Measurements from ENCODE around the gene LHFPL2. TPM values are rescaled to one million over a fixed set of nuclear protein-coding genes. Genes with fewer than 3 reads are reported as not detected.

The LHFPL2 gene
- total RNA-seq, 2 experiments from 2014 or later, result not detected

DNA sequence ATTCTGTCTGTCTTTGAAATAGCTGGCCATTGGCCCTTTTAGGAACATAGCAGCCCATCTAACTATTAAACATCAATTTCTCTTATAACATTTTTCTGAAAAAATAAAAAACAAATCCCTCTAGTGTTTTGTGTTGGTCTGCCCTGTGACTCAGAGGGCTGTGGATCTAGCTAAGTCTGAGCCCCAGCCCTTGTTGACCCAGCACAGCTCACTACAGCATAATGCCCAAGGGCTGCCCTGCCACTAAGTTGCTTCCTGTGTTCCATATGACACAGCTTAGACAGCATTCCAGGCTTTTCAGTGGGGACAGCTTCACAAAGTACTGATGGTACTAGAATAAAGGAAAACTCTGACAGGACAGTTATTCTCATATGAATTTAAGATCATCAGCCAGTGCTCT, 152.2 kb downstream of the LHFPL2 start:
- no peak for DNase-seq
- H3K36me3 Mint-ChIP-seq, result no peaks in the 10 kb centered on the region
- CTCF ChIA-PET, result no interaction called here
- no peaks in the 10 kb centered on the region for H3K4me1 Mint-ChIP-seq
- H3K4me3 Mint-ChIP-seq, result no peak overlapping the region
- no peak for ATAC-seq
- H3K9me3 Mint-ChIP-seq (ENCODE audit: low read depth), result no peaks in the 10 kb centered on the region
- H3K27me3 Mint-ChIP-seq, result peaks cover 31% of the 10 kb centered on the region
- no peak overlapping the region for H3K27ac Mint-ChIP-seq

DNA sequence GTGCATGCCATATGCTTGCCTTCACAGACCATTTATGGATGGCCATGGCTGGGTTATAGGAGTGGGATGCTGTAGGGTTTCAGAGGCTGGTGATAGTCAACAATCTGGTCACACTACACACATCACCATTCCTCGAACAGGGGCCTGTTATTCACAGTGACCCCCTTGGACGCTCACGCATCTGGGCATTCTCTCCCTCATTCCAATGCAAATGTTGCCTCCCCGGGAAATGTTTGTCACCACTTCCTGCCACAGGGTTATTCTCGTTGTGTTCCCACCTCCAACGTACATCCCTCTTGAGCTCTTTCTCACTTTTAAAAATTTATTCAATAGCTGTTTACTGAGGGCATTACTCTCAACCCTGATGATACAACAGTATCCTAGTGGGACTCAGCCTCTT, 152.8 kb downstream of the LHFPL2 start:
- CTCF ChIA-PET, result interaction anchor here (1.1 kb wide), 1 partner anchor 28 kb away, joined by 3 read pairs; no protein-coding TSS in a partner anchor
- Mint-ChIP-seq H3K36me3 (no peaks in the 10 kb centered on the region), H3K9me3 (ENCODE audit: low read depth) (no peaks in the 10 kb centered on the region), H3K4me3 (no peak overlapping the region), H3K27me3 (peaks cover 26% of the 10 kb centered on the region), H3K27ac (no peak overlapping the region), H3K4me1 (no peaks in the 10 kb centered on the region)
- no peak for ATAC-seq
- DNase-seq, result no peak

DNA sequence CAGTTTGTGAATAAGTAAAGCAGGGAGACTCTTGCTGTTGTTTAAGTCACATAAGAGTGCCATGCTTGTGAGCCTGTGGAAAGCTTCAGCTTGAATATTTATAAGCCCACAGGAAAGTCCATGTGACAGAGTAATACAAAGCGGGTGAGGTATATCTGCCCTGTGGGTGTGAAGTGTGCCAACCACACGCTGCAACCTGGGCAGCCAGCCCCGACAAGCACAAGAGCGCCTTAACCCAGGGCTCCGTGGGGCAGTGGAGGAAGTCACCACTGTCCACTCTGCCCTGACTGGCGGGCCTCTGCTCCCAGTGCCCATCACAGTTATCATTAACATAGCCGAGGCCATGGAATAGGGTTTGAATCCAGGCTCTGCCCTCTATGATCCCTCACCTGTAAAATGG, 155.9 kb downstream of the LHFPL2 start:
- H3K4me1 Mint-ChIP-seq, result no peaks in the 10 kb centered on the region
- H3K9me3 Mint-ChIP-seq (ENCODE audit: low read depth), result no peaks in the 10 kb centered on the region
- DNase-seq (no peak), ATAC-seq (no peak)
- CTCF ChIA-PET, result no interaction called here
- H3K36me3 Mint-ChIP-seq, result peaks cover 2% of the 10 kb centered on the region
- no peak overlapping the region for H3K27ac Mint-ChIP-seq
- no peak overlapping the region for H3K4me3 Mint-ChIP-seq
- peaks cover 7% of the 10 kb centered on the region for H3K27me3 Mint-ChIP-seq

DNA sequence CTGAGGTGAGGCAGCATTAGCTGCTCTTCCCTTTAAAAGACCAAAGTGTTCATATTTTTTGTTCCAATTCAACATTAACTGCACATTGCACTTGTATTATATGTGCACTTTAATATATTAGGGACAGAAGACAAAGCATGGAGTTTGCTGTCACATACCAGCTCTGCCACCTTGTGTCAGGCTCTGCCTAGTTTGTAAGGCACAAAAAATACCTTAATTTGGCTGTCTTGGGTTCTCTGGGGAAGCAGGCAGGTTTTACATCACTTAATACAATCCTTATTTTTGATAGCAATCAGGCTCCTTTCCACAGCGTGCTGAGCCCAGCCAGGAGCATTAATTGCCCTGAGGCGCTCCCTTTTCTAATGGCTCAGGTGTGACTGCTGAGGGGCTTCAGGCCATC, 156.3 kb downstream of the LHFPL2 start:
- Mint-ChIP-seq H3K9me3 (ENCODE audit: low read depth) (no peaks in the 10 kb centered on the region), H3K4me3 (no peak overlapping the region), H3K4me1 (no peaks in the 10 kb centered on the region), H3K27me3 (peaks cover 5% of the 10 kb centered on the region), H3K27ac (no peak overlapping the region), H3K36me3 (peaks cover 2% of the 10 kb centered on the region)
- ATAC-seq, result no peak
- DNase-seq, result no peak
- CTCF ChIA-PET, result no interaction called here

DNA sequence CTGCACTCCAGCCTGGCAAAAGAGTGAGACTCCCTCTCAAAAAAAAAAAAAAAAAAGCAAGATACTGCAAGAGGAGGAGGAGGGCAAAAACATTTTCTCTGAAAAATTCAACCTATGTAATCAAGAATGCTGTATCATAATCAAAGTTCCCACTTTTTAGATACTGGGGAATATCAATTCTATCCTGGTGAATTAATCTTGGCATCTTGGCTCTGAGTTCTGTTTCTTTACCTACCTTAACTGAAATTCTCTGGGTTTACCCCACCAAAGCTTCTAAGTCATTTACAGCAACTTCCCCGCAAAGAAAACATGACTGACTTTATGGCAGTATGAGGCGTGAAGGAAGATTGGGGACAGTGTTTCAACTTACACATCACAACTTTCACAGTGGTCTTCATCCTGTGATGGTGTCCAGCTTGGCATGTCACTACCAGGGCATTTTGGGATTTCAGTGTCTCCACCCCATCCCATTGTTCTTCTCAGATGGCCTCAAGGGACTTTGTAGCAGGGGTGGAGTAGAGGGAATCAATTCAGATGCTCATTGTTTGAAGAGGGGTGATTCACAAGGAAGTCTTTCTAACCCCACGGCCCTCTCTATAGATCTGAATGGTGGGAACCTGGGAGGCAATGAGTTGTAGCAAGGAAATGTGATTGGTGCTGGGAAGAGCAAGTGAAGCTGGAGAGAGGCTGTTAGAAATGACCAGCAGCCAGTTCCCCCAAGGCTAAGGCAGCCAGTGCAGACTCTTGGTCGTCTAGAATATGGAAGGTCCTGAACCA, 157.7 kb downstream of the LHFPL2 start:
- H3K4me1 Mint-ChIP-seq, result no peaks in the 10 kb centered on the region
- no peaks in the 10 kb centered on the region for H3K27me3 Mint-ChIP-seq
- no peak overlapping the region for H3K4me3 Mint-ChIP-seq
- H3K27ac Mint-ChIP-seq, result no peak overlapping the region
- CTCF ChIA-PET, result no interaction called here
- H3K9me3 Mint-ChIP-seq (ENCODE audit: low read depth), result no peaks in the 10 kb centered on the region
- DNase-seq (no peak), ATAC-seq (no peak)
- H3K36me3 Mint-ChIP-seq, result peaks cover 2% of the 10 kb centered on the region

DNA sequence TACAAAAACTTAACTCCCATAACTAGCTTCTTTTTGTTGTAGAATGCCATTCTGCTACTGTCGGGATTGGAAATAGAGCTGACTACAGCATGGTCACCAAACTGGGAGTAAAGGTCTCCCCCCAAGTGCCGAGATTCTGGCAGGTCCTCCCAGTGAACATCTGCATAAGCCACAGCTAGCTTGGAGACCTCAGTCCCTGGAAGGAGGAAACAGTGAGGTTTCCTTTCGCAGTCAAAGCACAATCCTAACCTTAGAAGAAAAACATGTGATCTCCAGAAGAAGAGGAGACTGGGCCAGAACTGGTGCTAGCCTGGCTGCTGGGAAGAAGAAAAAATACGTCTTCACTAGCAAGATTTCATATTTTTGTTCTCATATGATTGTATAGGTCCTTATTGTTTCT, 160.7 kb downstream of the LHFPL2 start:
- Mint-ChIP-seq H3K4me1 (peaks cover 14% of the 10 kb centered on the region), H3K27ac (no peak overlapping the region)
- CTCF ChIA-PET, result no interaction called here

DNA sequence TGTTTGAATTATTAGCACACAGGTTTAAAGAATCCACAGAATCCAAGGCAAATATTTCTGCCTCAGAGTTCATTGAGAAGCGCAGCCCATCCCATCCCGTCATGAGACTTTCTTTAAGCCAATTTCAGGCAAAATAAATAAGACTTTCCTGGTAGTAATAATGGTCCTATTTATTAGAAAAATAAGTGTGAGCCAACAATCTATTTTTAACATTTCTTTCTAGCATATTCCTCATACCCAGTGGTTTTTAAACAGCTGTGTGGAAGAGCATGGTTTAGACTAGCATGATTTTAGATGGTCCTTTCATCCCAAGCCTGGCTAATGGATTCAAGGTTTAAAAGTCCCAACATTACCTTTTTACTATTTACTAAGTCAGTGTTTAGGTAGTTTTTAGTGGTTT, 162.4 kb downstream of the LHFPL2 start:
- Mint-ChIP-seq H3K4me3 (no peak overlapping the region), H3K27ac (no peak overlapping the region), H3K9me3 (ENCODE audit: low read depth) (no peaks in the 10 kb centered on the region), H3K27me3 (no peaks in the 10 kb centered on the region), H3K36me3 (peaks cover 4% of the 10 kb centered on the region), H3K4me1 (peaks cover 14% of the 10 kb centered on the region)
- no peak for DNase-seq
- ATAC-seq, result no peak
- CTCF ChIA-PET, result no interaction called here

More for the DNA sequence above, 160.7 kb downstream of the LHFPL2 start:
- H3K9me3 Mint-ChIP-seq (ENCODE audit: low read depth), result no peaks in the 10 kb centered on the region
- ATAC-seq, result no peak
- H3K36me3 Mint-ChIP-seq, result peaks cover 4% of the 10 kb centered on the region
- H3K4me3 Mint-ChIP-seq, result no peak overlapping the region
- H3K27me3 Mint-ChIP-seq, result no peaks in the 10 kb centered on the region
- DNase-seq, result no peak

DNA sequence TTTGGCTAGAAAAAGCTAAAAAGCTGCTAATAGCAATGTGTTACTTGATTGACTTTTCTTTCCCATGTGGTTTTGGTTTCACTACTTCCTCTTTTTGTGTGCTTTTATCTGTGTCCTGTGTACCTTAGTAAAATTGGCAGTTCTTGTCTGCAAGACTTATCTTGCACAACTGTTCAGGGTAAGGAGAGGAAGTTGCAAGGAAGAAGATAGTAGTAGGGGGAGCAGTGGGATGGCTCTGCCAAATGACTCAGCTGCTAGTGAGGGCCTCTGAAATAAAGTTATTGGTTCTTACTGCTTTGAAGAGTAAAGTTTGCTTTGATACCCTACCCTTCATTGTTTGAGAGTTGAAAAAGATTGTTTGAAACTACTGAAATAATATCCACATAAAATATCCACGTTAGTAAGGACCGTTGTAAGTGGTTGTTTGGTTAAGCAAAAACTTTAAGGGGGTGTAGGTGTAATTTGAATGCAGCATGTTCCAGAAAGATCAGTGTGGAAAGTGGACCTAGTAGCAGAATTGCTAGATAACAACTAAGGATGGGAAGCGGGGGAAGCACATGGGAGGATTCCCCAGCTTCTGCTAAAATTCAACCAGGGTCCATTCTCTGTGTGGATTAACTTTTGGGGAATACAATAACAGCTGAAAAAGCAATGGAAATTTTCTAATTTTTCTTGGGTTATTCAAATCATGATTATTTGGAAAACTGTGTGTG, 164.6 kb downstream of the LHFPL2 start:
- DNase-seq (no peak), ATAC-seq (no peak)
- no peaks in the 10 kb centered on the region for H3K9me3 Mint-ChIP-seq (ENCODE audit: low read depth)
- peaks cover 14% of the 10 kb centered on the region for H3K4me1 Mint-ChIP-seq
- CTCF ChIA-PET, result no interaction called here
- H3K4me3 Mint-ChIP-seq, result no peak overlapping the region
- H3K27ac Mint-ChIP-seq, result no peak overlapping the region
- H3K27me3 Mint-ChIP-seq, result no peaks in the 10 kb centered on the region
- peaks cover 4% of the 10 kb centered on the region for H3K36me3 Mint-ChIP-seq

DNA sequence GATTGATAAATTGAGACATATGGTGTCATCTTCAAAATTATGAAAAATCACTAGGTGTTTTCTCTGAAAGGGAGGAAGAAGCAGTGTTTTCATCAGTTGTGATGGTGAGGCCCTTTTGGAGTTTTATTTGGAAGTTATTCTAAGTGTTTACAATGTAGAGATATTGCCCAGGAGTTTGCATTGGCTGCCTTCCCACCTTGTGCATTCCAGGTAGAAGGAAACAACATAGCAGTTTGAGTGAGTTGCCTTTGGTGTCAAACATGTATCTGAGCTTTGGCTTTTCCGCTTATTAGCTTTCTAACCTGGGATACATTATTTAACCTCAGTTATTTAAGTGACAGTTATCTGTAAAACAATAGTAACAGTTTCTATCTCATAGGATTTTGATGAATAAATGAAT, 165.6 kb downstream of the LHFPL2 start:
- no peak for DNase-seq
- H3K36me3 Mint-ChIP-seq, result peaks cover 2% of the 10 kb centered on the region
- no peak overlapping the region for H3K27ac Mint-ChIP-seq
- no peak for ATAC-seq
- H3K4me3 Mint-ChIP-seq, result no peak overlapping the region
- H3K9me3 Mint-ChIP-seq (ENCODE audit: low read depth), result no peaks in the 10 kb centered on the region
- no peaks in the 10 kb centered on the region for H3K27me3 Mint-ChIP-seq
- H3K4me1 Mint-ChIP-seq, result peaks cover 14% of the 10 kb centered on the region
- CTCF ChIA-PET, result no interaction called here

DNA sequence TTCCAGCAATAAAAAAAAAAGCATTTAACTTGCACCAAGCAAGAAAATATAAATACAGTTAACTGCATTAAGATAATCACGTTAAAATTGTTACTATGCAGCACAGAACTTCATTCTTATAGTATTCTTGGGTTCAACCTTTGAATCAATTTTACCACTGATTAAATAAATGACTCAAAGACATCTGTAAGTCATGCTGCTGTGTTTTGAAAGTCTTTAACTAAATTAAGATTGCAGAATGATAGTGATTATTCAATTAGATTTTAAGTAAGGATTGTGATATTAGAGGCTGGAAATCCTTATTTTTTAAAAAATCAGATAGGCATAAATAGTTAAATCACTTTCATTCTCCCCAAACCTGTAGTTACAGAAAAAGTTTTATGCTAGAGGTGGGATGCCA, 171.8 kb downstream of the LHFPL2 start:
- Mint-ChIP-seq H3K9me3 (ENCODE audit: low read depth) (no peaks in the 10 kb centered on the region), H3K4me3 (no peak overlapping the region), H3K4me1 (no peaks in the 10 kb centered on the region), H3K27me3 (no peaks in the 10 kb centered on the region), H3K27ac (no peak overlapping the region), H3K36me3 (no peaks in the 10 kb centered on the region)
- no peak for ATAC-seq
- DNase-seq, result no peak
- CTCF ChIA-PET, result interaction anchor here (1.4 kb wide), 1 partner anchor 9 kb away, joined by 3 read pairs; no protein-coding TSS in a partner anchor

DNA sequence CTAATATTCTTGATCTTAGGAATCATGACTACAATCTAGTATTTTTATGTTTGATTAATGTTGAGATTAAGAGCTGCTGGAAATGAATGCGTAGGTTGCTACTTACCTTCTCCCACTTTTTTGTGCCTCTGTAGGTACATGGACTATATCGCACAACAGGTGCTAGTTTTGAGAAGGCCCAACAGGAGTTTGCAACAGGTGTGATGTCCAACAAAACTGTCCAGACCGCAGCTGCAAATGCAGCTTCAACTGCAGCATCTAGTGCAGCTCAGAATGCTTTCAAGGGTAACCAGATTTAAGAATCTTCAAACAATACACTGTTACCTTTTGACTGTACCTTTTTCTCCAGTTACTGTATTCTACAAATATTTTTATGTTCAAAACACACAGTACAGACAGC, 173.2 kb downstream of the LHFPL2 start:
- no peaks in the 10 kb centered on the region for H3K4me1 Mint-ChIP-seq
- no peak overlapping the region for H3K27ac Mint-ChIP-seq
- H3K4me3 Mint-ChIP-seq, result no peak overlapping the region
- no peaks in the 10 kb centered on the region for H3K27me3 Mint-ChIP-seq
- no peaks in the 10 kb centered on the region for H3K9me3 Mint-ChIP-seq (ENCODE audit: low read depth)
- H3K36me3 Mint-ChIP-seq, result no peaks in the 10 kb centered on the region
- ATAC-seq (no peak), DNase-seq (no peak)
- CTCF ChIA-PET, result interaction anchor here (1.2 kb wide), 1 partner anchor 115 kb away, joined by 3 read pairs; the partner anchor contains the start of gene SCAMP1

DNA sequence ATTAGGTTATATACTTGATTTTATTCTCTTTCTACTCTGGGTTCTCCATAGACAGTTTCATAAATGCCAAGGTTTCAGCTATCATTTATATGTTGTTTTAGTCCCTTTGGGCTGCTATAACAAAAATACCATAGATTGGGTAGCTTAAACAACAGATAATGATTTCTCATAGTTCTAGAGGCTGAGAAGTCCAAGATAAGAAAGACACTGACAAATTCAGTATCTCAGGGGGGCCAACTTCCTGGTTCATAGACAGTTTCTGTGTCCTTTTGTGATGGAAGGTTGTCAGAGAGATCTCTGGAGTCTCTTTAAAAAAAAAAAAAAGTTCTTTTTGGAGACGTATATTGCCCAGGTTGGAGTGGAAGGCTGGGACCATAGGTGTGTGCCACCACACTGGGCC, 174.8 kb downstream of the LHFPL2 start:
- CTCF ChIA-PET, result interaction anchor here (0.7 kb wide), 1 partner anchor 9 kb away, joined by 3 read pairs; no protein-coding TSS in a partner anchor
- no peaks in the 10 kb centered on the region for H3K4me1 Mint-ChIP-seq
- DNase-seq, result no peak

DNA sequence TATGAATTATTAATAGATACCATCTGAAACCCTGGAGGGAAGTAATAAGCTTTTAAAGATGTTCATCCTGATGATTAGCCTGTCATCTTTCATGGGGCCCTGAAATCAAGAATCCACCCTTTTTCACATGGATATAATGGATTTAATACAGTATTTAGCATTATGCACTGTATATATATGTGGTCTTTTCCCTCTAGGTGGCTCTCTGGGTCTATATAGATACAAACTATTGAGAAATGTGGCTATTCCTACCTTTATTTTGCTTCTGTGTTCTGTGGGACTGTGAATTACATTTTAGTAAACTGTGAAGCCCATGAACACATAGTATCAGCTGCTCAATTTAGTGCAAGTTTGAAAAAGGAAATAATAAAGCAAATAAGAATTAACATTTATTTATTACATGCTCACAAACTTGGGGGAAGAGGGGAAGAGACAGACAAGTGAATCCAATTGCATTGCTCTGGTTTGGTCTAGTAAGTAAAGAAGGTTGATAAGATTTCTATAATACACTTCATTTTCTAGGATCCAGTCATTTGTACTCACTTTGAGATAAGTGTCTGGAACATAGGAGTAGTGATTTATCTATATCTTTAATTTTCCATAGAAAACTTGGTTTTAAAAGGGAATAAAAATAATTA, 176.0 kb downstream of the LHFPL2 start:
- Mint-ChIP-seq H3K4me3 (no peak overlapping the region), H3K9me3 (ENCODE audit: low read depth) (no peaks in the 10 kb centered on the region), H3K27me3 (no peaks in the 10 kb centered on the region), H3K4me1 (no peaks in the 10 kb centered on the region), H3K36me3 (no peaks in the 10 kb centered on the region), H3K27ac (no peak overlapping the region)
- CTCF ChIA-PET, result no interaction called here
- DNase-seq, result no peak
- no peak for ATAC-seq

More for the DNA sequence above, 174.8 kb downstream of the LHFPL2 start:
- no peaks in the 10 kb centered on the region for H3K9me3 Mint-ChIP-seq (ENCODE audit: low read depth)
- no peaks in the 10 kb centered on the region for H3K36me3 Mint-ChIP-seq
- H3K4me3 Mint-ChIP-seq, result no peak overlapping the region
- no peaks in the 10 kb centered on the region for H3K27me3 Mint-ChIP-seq
- no peak for ATAC-seq
- H3K27ac Mint-ChIP-seq, result no peak overlapping the region

DNA sequence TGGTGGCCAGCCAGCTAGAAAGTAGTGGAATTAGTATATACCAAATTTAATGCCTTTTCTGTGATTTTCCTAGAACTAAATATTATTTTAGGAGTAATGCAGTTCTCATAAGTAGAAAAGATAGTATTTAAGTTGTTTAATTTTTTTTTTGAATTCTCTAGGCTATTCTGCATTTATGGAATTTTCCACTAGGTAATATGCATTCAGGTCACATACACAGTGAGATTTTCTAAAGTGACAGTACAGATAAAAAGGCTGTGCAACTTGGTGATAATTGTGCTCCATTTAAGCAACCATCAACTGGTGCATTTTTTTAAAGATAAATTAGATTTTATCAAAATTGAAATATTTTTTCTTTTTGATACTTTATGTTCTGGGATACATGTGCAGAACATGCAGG, 176.7 kb downstream of the LHFPL2 start:
- Mint-ChIP-seq H3K36me3 (no peaks in the 10 kb centered on the region), H3K4me3 (no peak overlapping the region), H3K27me3 (no peaks in the 10 kb centered on the region), H3K9me3 (ENCODE audit: low read depth) (no peaks in the 10 kb centered on the region), H3K4me1 (no peaks in the 10 kb centered on the region), H3K27ac (no peak overlapping the region)
- CTCF ChIA-PET, result interaction anchor here (1.3 kb wide), 1 partner anchor 62 kb away, joined by 4 read pairs; no protein-coding TSS in a partner anchor
- ATAC-seq (no peak), DNase-seq (no peak)

Measured in activated CD8-positive, alpha-beta memory T cell treated with anti-CD3 and anti-CD28 coated beads, Interleukin-2, amount 10 ng/mL, durations not matched to agents 7 days and 5 days (primary cell).